PC-9 (cell line): ENCODE data around the gene ATXN7. TPM values are rescaled to one million over a fixed set of nuclear protein-coding genes. Genes with fewer than 3 reads are reported as not detected.

Experiments
- BruUV-seq: library from RNA; stranded (reverse); fragments of 400-500 nt; replicated peaks from 2 replicates; lab custom pipeline; 2021; lab: Mats Ljungman, UMichigan
- CTCF ChIA-PET: fragments of 300-600 bp; sonication (Branson Sonifier 250); formaldehyde crosslinking; loops from one replicate; lab custom pipeline; 2022; ENCODE audit warnings: antibody characterized with exemption; lab: Charles Lee
- POLR2A ChIA-PET: fragments of 300-600 bp; sonication (Branson Sonifier 250); formaldehyde crosslinking; loops from one replicate; lab custom pipeline; 2022; ENCODE audit warnings: antibody characterized with exemption; ENCODE audit not compliant: unreplicated experiment; lab: Charles Lee
- DNase-seq, 2 experiments: peaks; one replicate each; pipeline versions ENCODE4 v3.0.0 to v3.0.0-alpha.2; 2015 to 2022; ENCODE audit warnings: mixed read lengths in 1 of 2
- H2AFZ ChIP-seq: fragments of 200-600 bp; sonication (generic); 2 replicates; pipeline ENCODE4 v1.8.1; 2017; ENCODE audit warnings: antibody characterized with exemption
- H3F3A ChIP-seq: fragments of 200-600 bp; sonication (generic); 2 replicates; pipeline ENCODE4 v1.8.1; 2017; ENCODE audit warnings: antibody characterized with exemption, mild to moderate bottlenecking, low read depth; ENCODE audit not compliant: insufficient read depth
- H3K27ac ChIP-seq: fragments of 200-600 bp; sonication (generic); 2 replicates; pipeline ENCODE4 v1.6.1; 2016; ENCODE audit warnings: mixed run types
- H3K27me3 ChIP-seq: fragments of 200-600 bp; sonication (generic); 2 replicates; pipeline ENCODE4 v1.6.1; 2016; ENCODE audit warnings: low read depth, mixed run types; ENCODE audit not compliant: insufficient read depth
- H3K36me3 ChIP-seq: fragments of 200-600 bp; sonication (generic); 2 replicates; pipeline ENCODE4 v1.6.1; 2016; ENCODE audit warnings: low read depth, mixed run types
- H3K4me1 ChIP-seq: fragments of 200-600 bp; sonication (generic); replicated peaks from 2 replicates; pipeline ENCODE4 v1.6.1; 2016; ENCODE audit warnings: mixed run types; ENCODE audit not compliant: insufficient read depth
- H3K4me2 ChIP-seq: fragments of 200-600 bp; sonication (generic); 2 replicates; pipeline ENCODE4 v1.6.1; 2017; ENCODE audit warnings: mixed run types
- H3K4me3 ChIP-seq: fragments of 200-600 bp; sonication (generic); 2 replicates; pipeline ENCODE4 v1.6.1; 2016; ENCODE audit warnings: mixed run types
- H3K79me2 ChIP-seq: fragments of 200-600 bp; sonication (generic); 2 replicates; pipeline ENCODE4 v1.6.1; 2017; ENCODE audit warnings: low read depth, mixed run types
- H3K9me2 ChIP-seq: fragments of 200-600 bp; sonication (generic); 2 replicates; pipeline ENCODE4 v1.8.1; 2017; ENCODE audit warnings: mild to moderate bottlenecking; ENCODE audit not compliant: insufficient read depth
- H3K9me3 ChIP-seq: fragments of 200-600 bp; sonication (generic); 2 replicates; pipeline ENCODE4 v1.8.1; 2016; ENCODE audit warnings: low read depth; ENCODE audit not compliant: insufficient read depth
- H4K20me1 ChIP-seq: fragments of 200-600 bp; sonication (generic); 2 replicates; pipeline ENCODE4 v1.8.1; 2017; ENCODE audit not compliant: insufficient read depth
- CTCF ChIP-seq: fragments of 200-600 bp; sonication (generic); conservative IDR thresholded peaks from 2 replicates; pipeline ENCODE4 v1.6.1; 2017; ENCODE audit warnings: mixed run types, antibody characterized with exemption, mild to moderate bottlenecking, moderate library complexity
- EZH2 ChIP-seq: fragments of 200-600 bp; sonication (generic); IDR thresholded peaks from 2 replicates; pipeline ENCODE4 v1.8.0; 2017; ENCODE audit warnings: antibody characterized with exemption, low read depth
- intact Hi-C: fragments of 100-400 bp; cut with micrococcal nuclease; formaldehyde crosslinking; loops from one replicate; pipeline ENCODE4 v1.10.0; 2022; ENCODE audit not compliant: unreplicated experiment
- total RNA-seq: library from RNA; stranded (reverse); gene quantifications from 2 replicates; pipeline ENCODE4 v1.2.3, GENCODE V29; 2021

The ATXN7 gene
- total RNA-seq, 1 experiment from 2014 or later = 27.7 TPM

DNA sequence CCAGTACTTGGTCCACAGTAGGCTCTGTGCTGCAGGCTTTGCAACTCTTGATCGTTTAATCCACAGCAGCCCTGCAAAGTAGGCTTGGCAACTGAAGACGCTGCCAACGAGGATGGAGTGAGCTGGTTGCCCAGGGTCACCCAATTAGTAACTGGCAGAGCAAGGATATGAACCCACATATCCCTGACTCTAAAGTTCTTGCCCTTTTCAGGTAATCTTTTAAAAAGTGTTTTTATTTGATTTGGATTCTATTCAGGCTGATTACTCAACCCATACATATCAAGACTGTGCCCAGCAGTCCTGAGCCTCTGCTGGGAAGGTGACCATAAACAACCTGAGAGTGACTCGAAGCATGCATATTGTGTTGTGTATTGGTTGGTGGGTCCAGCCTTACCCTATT lies 109.3 kb downstream of the ATXN7 start:
- BruUV-seq = no TSS peak
- Histone ChIP-seq H3K9me3 (no peaks in the 10 kb centered on the region), H2AFZ (no peak overlapping the region), H3K27ac (no peak overlapping the region), H3K4me2 (no peak overlapping the region), H3K79me2 (peaks cover 14% of the 10 kb centered on the region), H3F3A (0 out of 2 replicates have a peak, but pooled peaks cover 4% of the 10 kb centered on the region), H3K27me3 (no peaks in the 10 kb centered on the region), H3K9me2 (no peaks in the 10 kb centered on the region), H3K4me3 (no peak overlapping the region), H3K4me1 (peaks cover 16% of the 10 kb centered on the region), H4K20me1 (peaks cover 5% of the 10 kb centered on the region; the same call in 1 of the 2 replicates), H3K36me3 (no peaks in the 10 kb centered on the region)
- ChIA-PET POLR2A (no interaction called here), CTCF (no interaction called here)
- DNase-seq = no peak
- intact Hi-C loops = no loop called here
- no peak for TF ChIP-seq CTCF
- no peak for TF ChIP-seq EZH2

DNA sequence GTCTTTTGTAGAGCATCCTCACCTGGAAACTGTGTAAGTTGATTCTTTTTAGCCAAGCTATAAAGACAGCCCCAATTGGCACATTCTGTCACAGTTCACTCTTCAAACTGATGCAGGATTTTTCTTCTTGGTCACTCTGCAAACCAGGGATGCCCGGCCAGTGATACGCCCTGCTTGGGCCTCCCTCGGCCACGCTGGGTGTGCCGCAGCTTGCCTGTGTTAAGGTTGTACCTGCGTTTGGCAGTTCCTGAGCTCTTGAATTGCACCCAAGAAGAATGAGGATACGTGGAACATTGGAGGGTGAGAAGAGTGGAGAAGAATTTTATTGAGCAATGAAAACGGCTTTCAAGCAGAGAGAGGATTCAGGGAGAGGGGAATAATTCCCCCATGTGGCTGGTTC lies 109.7 kb downstream of the ATXN7 start:
- H3K79me2 ChIP-seq = peaks cover 16% of the 10 kb centered on the region
- DNase-seq = no peak
- BruUV-seq = no TSS peak
- CTCF ChIA-PET = no interaction called here
- POLR2A ChIA-PET = no interaction called here
- H3K4me3 ChIP-seq = no peak overlapping the region
- H3K27ac ChIP-seq = no peak overlapping the region
- H3F3A ChIP-seq = 0 out of 2 replicates have a peak, but pooled peaks cover 4% of the 10 kb centered on the region
- no peaks in the 10 kb centered on the region for H3K27me3 ChIP-seq
- TF ChIP-seq EZH2 (no peak), CTCF (no peak)
- H2AFZ ChIP-seq = no peak overlapping the region
- peaks cover 5% of the 10 kb centered on the region; the same call in 1 of the 2 replicates for H4K20me1 ChIP-seq
- intact Hi-C loops = no loop called here
- H3K4me1 ChIP-seq = peaks cover 16% of the 10 kb centered on the region
- H3K9me2 ChIP-seq = no peaks in the 10 kb centered on the region
- H3K36me3 ChIP-seq = no peaks in the 10 kb centered on the region
- no peaks in the 10 kb centered on the region for H3K9me3 ChIP-seq
- H3K4me2 ChIP-seq = no peak overlapping the region

- Histone ChIP-seq H3K79me2 (peaks cover 16% of the 10 kb centered on the region), H4K20me1 (peaks cover 2% of the 10 kb centered on the region; the same call in 1 of the 2 replicates), H3K9me2 (no peaks in the 10 kb centered on the region), H3K4me3 (no peak overlapping the region), H3K4me1 (peaks cover 16% of the 10 kb centered on the region), H3K9me3 (no peaks in the 10 kb centered on the region), H3K4me2 (no peak overlapping the region), H3F3A (0 out of 2 replicates have a peak, but pooled peaks cover 4% of the 10 kb centered on the region), H3K27me3 (no peaks in the 10 kb centered on the region), H2AFZ (no peak overlapping the region), H3K36me3 (no peaks in the 10 kb centered on the region), H3K27ac (no peak overlapping the region)
- TF ChIP-seq EZH2 (no peak), CTCF (no peak)
- ChIA-PET POLR2A (no interaction called here), CTCF (no interaction called here)
- no peak for DNase-seq
- intact Hi-C loops = no loop called here
- no TSS peak for BruUV-seq
Measured at GRCh38 chr3:63974451-63974850, 110.8 kb downstream of the ATXN7 start.
